GM10248 (cell line): ENCODE data around the gene FAM20A.
A peak's percentile ranks its signal among the peaks of the same experiment; 100 is the strongest.

Source experiments
- CTCF ChIA-PET: fragments of 300-600 bp; sonication (Branson Sonifier 250); formaldehyde crosslinking; extraction: SDS; loops from one replicate; lab custom pipeline; 2021; ENCODE audit warnings: antibody characterized with exemption; lab: Yijun Ruan, JAX
- POLR2A ChIA-PET: fragments of 350-650 bp; sonication (Branson Sonifier 250); formaldehyde crosslinking; extraction: SDS; loops from one replicate; lab custom pipeline; 2020; ENCODE audit warnings: antibody characterized with exemption; lab: Yijun Ruan, JAX
- DNase-seq: peaks from one replicate; pipeline ENCODE4 v3.0.0; 2012; ENCODE audit errors: extremely low spot score
- TF ChIP-seq, protein P1 (sequence below): IDR thresholded peaks from 2 replicates; pipeline ENCODE4 v1.5.1; 2012; ENCODE audit warnings: mild to moderate bottlenecking, low read depth; ENCODE audit errors: extremely low read depth, missing control alignments, control extremely low read depth

Gene FAM20A

DNA sequence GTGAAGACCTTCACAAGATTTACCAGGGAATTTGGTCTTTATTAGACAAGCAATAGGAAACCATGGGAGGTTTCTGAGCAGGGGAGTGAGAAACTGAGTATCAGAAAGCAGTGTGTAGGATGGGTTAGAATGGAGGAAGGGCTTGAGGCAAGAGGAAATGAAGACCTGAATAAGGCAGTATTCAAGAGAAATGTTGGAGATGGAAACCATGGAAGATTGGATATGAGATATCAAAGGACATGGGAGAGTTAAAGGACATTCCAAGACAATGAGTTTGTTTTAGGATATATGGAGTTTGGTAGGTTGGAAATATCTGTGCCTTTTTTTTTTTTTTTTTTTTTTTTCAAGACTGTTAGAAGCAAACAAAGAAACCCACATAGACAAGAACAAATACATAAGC lies 21.3 kb upstream of the FAM20A start:
- no peak for DNase-seq
- ChIA-PET CTCF (interaction anchor here (1.1 to 1.3 kb wide), 2 partner anchors 9 to 45 kb away, joined by 4 to 7 read pairs; no protein-coding TSS in a partner anchor), POLR2A (no interaction called here)
- TF ChIP-seq, protein P1, sequence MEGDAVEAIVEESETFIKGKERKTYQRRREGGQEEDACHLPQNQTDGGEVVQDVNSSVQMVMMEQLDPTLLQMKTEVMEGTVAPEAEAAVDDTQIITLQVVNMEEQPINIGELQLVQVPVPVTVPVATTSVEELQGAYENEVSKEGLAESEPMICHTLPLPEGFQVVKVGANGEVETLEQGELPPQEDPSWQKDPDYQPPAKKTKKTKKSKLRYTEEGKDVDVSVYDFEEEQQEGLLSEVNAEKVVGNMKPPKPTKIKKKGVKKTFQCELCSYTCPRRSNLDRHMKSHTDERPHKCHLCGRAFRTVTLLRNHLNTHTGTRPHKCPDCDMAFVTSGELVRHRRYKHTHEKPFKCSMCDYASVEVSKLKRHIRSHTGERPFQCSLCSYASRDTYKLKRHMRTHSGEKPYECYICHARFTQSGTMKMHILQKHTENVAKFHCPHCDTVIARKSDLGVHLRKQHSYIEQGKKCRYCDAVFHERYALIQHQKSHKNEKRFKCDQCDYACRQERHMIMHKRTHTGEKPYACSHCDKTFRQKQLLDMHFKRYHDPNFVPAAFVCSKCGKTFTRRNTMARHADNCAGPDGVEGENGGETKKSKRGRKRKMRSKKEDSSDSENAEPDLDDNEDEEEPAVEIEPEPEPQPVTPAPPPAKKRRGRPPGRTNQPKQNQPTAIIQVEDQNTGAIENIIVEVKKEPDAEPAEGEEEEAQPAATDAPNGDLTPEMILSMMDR: no peak

GRCh38 chr17:68621065-68621464 lies 19.9 kb upstream of the FAM20A start:
- ChIA-PET POLR2A (no interaction called here), CTCF (no interaction called here)
- TF ChIP-seq, protein P1: no peak
- DNase-seq: no peak

DNA sequence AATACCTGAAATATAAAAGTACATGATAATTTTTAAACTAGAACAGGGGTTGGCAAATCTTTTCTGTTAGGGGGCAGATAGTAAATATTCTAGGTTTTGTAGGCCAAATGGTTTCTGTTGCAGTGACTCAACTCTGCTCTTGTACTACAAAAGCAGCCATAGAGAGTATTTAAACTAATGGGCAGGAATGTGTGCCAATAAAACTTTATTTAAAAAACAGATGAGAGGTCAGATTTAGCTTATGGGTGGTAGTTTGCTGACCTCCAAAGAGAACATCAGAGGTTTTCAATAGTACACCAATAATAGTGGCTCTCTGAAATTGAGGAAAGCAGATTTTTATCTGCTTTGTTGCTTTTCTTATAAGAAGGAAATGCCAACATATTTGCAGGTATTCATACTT lies 15.2 kb upstream of the FAM20A start:
- CTCF ChIA-PET: interaction anchor here (2.3 kb wide), 1 partner anchor 10 kb away, joined by 5 read pairs; no protein-coding TSS in a partner anchor
- TF ChIP-seq, protein P1: no peak
- POLR2A ChIA-PET: no interaction called here
- DNase-seq: no peak

GRCh38 chr17:68614718-68615117 lies 13.6 kb upstream of the FAM20A start:
- ChIA-PET CTCF (interaction anchor here (0.7 to 2.5 kb wide), 6 partner anchors 8 to 366 kb away, joined by 3 to 15 read pairs (median 6); no protein-coding TSS in a partner anchor), POLR2A (no interaction called here)
- no peak for DNase-seq
- TF ChIP-seq, protein P1: no peak

GRCh38 chr17:68613739-68614298 lies 12.7 kb upstream of the FAM20A start:
- ChIA-PET POLR2A (no interaction called here), CTCF (interaction anchor here (0.7 to 2.5 kb wide), 15 partner anchors 9 to 441 kb away, joined by 3 to 15 read pairs (median 4); no protein-coding TSS in a partner anchor)
- TF ChIP-seq, protein P1: peak; percentile 58
- peak; percentile 40 for DNase-seq

GRCh38 chr17:68612923-68613292 lies 11.7 kb upstream of the FAM20A start:
- DNase-seq: no peak
- CTCF ChIA-PET: interaction anchor here (0.9 to 2.5 kb wide), 9 partner anchors 10 to 440 kb away, joined by 3 to 15 read pairs (median 4); no protein-coding TSS in a partner anchor
- POLR2A ChIA-PET: no interaction called here
- TF ChIP-seq, protein P1: no peak
